GM18867 (cell line): ENCODE measurements around the gene FAM50A.
A peak's percentile ranks its signal among the peaks of the same experiment; 100 is the strongest.

Source experiments
- ATAC-seq: cut with Tn5 transposase; IDR thresholded peaks from one replicate; pipeline ENCODE4 v1.9.1; 2021; ENCODE audit warnings: mild to moderate bottlenecking, moderate library complexity; ENCODE audit not compliant: unreplicated experiment

The FAM50A gene

DNA sequence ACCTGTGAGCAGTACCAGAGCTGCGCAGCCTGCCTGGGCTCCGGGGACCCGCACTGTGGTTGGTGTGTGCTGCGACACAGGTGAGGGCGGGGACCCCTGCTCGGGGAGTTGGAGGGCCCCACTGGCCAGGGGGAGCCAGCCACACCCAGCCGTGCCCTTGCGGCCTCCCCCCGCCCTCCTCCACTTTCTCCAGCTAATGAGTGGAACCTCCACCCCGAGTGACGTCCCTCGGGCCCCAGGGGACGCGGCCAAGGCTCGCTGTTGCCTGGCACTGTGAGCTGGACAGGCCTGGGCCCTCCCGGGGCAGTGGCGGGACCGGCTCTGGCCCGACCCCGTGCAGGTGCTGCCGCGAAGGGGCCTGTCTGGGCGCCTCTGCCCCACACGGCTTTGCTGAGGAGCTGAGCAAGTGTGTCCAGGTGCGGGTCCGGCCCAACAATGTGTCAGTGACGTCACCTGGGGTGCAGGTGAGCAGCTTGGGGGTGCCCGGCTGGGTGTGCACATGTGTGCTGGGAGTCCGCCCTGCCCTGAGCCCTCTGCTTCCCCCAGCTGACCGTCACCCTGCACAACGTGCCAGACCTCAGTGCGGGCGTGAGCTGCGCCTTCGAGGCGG is 19.8 kb downstream of the FAM50A start:
- no peak for ATAC-seq

DNA sequence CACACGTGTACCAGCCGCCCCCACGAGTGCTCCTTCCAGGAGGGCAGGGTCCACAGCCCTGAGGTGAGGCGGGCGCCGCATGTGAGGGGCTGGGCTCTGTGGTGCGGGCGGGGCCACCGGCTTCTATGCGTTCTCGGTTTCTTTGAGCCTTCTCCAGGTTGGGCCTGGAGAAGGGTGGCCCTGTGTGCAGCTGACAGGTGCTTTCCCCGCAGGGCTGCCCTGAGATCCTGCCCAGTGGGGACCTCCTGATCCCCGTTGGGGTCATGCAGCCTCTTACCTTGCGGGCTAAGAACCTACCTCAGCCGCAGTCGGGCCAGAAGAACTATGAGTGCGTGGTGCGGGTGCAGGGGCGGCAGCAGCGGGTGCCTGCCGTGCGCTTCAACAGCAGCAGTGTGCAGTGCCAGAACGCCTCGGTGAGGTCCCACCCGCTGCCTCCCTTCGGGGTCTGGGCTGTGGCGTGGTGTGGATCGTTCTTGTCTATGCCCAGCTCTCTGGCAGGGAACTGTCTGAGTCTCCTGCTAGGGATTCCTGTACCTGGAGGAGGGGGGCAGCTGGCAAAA is 20.9 kb downstream of the FAM50A start:
- ATAC-seq: no peak

DNA sequence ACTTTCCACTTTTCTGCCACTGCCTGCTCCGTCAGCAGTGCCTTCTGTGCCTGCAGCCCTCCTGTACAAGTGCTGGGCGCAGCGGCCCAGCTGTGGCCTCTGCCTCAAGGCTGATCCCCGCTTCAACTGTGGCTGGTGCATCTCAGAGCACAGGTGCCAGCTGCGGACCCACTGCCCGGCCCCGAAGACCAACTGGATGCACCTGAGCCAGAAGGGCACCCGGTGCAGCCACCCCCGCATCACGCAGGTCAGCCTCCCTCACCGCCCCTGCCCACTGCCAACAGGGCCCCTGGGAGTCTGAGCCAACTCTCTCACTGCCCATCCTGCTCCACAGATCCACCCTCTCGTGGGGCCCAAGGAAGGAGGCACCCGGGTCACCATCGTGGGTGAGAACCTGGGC is 21.7 kb downstream of the FAM50A start:
- ATAC-seq: no peak

DNA sequence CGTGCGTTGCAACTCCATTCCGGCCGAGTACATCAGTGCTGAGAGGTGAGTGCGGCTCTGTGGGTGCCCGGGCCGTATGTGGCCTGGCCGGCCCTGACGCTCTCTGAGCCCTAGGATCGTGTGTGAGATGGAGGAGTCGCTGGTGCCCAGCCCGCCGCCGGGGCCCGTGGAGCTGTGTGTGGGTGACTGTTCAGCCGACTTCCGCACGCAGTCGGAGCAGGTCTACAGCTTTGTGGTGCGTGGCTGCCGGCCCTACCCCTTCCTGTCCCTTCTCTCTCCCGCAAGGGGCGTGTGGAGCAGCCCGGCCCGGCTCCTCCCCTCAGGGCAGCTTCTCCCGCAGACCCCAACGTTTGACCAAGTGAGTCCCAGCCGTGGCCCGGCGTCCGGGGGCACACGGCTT is 22.1 kb downstream of the FAM50A start:
- ATAC-seq: no peak

GRCh38 chrX:154466907-154467306 is 23.0 kb downstream of the FAM50A start:
- ATAC-seq: no peak

- no peak for ATAC-seq
These were observed 23.6 kb downstream of the FAM50A start for GRCh38 chrX:154467556-154467955.

GRCh38 chrX:154468217-154468616 is 24.3 kb downstream of the FAM50A start:
- ATAC-seq: no peak

- ATAC-seq: no peak
These were observed 25.2 kb downstream of the FAM50A start for GRCh38 chrX:154469114-154469513.

GRCh38 chrX:154469880-154470279 is 25.9 kb downstream of the FAM50A start:
- ATAC-seq: no peak

DNA sequence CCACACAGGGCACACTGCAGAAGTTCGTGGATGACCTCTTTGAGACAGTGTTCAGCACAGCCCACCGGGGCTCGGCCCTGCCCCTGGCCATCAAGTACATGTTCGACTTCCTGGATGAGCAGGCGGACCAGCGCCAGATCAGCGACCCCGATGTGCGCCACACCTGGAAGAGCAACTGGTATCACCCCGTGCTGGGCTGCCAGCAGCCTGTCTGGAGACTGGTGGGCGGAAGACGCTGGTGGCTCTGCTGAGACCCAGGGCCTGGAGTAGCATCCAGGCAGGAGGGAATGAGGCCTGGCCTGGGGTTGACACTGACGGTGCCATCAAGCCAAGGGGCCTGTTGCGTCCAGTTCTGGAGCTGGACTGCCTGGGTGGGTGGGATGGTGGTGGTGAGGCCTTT is 26.5 kb downstream of the FAM50A start:
- no peak for ATAC-seq

GRCh38 chrX:154470914-154471568 is 27.1 kb downstream of the FAM50A start:
- no peak for ATAC-seq

DNA sequence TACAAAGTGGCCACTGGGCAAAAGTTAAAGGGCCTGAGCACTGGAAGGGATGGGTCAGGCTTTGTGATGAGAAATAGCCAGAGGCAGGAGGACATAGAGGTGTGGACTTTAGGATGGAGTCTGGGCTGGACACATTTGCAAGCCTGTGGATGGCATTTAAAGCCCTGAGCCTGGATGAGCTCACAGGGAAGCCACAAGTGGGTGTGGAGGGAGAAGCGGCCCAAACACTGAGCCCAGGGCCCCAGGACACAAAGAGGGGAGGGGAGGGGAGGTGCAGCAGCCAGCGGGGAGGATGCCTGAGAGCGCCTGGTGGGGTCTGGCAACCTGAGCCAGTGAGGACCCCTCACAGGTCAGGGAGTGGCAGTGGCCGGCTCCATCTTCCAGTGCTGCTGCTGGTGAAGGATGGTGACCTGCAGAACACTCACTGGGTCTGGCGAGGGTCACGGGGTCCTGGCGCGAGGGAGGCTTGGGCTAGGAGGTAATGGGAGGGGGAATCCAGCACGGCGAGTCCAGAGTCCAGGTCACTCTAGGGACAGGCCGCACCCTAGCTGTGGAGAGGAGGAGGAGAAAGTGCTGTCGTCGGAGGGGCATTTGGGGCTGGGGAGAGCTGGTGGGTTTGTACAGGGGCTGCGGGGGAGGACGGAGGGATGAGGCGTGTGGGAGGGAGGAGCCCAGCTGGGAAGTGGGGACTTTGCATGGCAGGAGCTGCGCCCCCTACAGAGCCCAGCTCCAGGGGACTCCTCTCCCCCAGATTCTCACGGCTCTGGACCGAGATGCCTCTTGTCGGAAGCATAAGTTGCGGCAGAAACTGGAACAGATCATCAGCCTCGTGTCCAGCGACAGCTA is 28.1 kb downstream of the FAM50A start:
- no peak for ATAC-seq

DNA sequence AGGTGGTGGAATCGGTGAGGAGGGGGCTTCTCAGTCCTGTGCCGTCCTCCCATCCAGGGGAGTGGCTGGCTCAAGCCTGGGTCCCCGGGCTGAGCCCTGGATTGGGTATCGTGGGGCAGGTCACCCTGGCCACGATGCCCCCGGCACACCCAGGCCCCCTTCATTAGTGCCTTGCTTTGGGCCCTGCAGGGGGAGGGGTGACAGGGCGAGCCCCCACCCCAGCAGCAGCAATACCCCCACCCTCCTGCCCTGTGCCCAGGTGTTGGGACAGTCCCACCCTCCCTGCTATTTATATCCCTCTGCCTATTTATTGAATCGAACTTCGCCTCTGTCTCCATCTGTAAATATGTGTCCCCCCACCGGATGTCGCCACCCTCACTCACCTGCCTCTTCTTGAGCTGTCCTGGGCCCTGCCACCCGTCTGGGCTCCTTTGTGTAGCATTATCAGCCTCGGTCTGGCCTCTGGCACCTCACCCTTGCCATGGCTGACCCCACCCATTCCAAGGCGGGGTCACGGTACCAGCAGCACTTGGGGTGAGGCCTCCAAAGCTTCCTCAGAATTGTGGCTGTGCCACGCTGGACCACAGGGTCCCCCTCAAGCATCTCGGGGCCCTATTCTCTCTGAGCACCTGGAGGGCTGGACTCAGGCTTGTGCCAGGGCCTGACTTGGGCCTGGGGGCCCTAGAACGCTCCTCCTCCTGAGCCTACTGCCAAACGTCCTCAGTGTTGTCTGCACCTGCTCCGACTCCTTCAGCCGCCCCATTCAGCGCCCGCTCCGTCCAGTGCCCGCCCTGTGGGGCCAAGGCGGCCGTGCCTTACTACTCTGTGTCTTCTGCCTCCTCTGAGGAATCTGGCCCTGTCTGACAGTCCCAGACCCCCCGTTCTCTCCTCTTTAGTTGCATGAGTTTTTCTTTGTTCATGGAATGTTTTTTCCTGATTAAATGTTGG is 29.0 kb downstream of the FAM50A start:
- ATAC-seq: no peak

DNA sequence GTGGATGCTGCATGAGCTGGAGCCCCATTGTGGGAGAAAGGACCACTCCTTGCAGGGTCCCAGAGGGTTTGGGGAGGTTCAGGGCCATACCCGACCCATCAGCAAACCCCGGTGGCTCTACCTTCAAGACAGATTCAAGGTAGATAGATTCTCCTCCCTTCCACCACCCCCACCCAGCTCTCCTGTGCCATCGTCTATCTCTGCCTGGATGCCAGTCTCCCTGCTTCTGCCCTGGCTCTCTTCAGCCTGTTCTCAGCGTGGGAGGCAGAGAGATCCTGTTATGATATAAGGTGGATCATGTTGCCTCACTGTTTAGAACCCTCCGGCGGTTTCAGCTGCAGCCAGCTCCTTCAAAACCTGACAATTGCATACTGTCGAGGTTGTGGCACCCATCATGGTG is 29.7 kb downstream of the FAM50A start:
- ATAC-seq: no peak

DNA sequence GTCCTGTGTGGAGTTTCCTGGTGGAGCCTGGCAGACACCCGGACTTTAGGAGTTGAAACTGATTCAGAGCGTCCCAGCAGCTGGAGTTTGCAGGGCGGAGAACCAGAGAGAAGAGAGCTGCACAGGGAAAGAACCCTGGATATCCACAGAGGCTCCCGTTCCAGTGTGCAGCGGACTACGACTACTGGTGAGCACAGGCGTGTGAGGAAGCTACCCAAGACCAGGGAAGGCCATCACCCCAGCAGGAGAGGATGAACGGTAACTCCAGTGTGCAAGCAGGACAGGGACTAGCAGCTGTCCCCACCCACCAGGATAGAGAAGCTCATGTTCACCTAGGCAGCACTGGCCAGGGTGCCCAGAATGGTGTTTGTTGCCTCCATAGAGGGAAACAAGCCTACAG is 32.9 kb downstream of the FAM50A start:
- ATAC-seq: no peak

GRCh38 chrX:154477891-154478477 is 34.0 kb downstream of the FAM50A start:
- no peak for ATAC-seq

DNA sequence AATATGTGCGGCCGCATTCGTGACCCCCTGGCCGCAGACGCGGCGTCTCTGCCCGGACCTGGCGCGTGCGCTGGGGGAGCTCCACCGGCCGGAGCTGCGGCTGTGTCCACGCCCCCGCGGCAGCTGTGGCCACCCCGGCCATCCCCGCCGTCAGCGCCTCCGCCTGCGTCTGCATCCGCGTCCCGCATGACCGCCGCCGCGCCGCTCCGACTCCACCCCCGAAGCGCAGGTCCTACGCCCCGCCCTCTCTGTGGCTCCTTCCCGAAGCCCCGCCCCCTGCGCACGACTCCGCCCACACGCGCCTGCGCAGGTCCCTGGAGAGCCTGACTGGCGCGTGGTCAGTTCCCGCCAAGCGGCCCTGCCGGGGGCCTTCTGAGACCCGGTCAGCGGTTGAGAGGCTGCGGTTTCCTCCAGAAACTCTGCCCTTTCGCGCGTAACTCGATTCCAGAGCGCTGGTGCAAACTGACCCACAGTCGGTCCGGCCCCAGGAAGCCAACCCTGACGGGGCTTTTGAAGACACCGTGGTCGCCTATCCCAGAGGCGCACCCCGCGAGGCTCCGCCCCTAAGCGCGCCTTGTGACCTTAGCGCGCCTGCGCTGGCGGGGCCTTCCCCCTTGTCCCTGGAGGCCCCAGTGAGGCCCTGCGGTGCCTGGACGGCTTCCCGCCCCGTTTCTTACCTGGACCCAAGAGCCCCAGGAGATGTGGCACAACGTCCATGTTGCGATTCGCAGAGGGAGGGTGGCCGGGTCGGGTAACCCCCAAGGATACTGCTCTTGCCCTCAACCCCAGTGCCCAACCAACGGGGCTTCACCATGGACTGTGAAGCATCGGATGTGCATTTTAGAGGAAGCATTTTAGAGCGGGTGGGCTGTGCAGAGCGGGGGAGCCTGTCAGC is 35.0 kb downstream of the FAM50A start, which contains the start of gene LAGE3:
Gene LAGE3, minus strand, starts transcription at position 554 of the 895 bp plus-strand sequence. Its CDS starts 366 bp downstream, at position 188.
- ATAC-seq: peak; percentile 82

DNA sequence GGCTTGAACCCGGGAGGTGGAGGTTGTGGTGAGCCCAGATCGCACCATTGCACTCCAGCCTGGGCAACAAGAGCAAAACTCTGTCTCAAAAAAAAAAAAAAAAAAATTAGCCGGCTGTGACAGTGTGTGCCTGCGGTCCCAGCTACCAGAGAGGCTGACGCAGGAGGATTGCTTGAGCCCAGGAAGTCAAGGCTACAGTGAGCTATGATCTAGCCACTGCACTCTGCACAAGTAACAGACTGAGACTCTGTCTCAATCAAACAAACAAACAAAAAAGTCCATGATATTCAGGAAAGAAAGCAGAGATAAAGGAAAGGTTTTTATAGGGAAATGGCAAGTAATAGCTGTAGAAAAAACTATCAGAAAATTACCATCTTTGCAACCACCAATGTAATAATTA is 37.3 kb downstream of the FAM50A start:
- ATAC-seq: no peak
